ENCODE results near the gene AOX1.

GRCh38 chr2:200603972-200604371, 18.2 kb downstream of the AOX1 start:
- TF ChIP-seq CTCF (IDR thresholded peaks at IDR 0.05) = no peak
- no peak for TF ChIP-seq POLR2A (IDR thresholded peaks at IDR 0.05)

Data from uterus (tissue), 2 donors.